Measurements from ENCODE around the gene BCAS3.
"Not testable (repeated sequence)": the region's sequence is repeated elsewhere in the genome, so short reads cannot be mapped to it uniquely, and the experiment has no call there.

Gene BCAS3

DNA sequence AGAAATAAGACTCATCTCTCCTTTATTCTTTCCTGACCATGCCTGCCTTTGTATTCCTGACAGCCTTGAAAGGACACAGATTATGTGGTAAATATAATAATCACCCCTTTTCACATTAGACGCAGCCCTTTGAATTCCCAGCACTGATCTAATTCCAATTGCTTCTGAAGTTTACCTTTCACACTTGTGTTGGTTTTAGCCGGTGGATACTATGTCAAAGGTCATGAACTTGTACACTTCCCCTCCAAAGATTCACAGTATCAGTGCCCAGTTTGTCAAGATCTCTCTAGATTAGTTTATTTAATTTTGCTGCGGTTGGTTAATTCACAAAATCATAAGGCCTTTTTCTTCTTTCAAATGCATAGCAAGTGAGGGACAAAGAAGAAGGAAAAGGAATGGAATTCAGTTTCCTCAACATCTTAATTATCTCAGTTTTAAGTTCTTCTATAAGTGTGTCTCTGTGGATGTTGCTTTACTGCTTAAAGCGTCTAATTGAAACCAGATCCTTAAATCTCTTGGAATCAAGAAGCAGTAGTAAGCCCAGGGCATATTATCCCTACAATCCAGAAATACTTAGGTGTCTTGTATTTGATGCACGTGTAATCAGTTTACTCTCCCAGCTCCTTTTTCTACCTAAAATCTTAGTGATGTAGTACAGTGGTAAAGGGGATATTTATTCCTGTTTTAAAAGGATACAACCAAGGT lies 547.7 kb downstream of the BCAS3 start:
- DNase-seq (ENCODE audit: low read depth), result no peak

DNA sequence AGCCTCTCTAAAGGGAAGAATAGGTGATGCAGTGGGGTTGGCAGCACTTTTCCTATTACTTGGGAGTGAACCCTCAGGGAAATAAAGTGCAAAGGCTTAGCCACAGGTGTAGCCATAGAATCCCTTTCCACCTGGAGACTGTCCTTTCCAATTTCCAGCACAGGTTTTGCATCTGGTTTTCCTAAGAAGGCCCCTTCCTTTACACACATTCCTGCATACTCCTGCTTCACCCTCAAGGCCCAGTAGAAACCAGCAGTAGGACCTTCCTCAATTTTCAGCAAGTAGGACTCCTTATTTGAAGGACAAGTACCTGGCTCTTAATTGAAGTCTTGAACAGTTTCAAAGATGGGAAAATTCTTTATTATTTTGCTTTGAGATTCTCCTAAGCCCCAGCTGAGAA lies 550.2 kb downstream of the BCAS3 start:
- DNase-seq (ENCODE audit: low read depth), result no peak

DNA sequence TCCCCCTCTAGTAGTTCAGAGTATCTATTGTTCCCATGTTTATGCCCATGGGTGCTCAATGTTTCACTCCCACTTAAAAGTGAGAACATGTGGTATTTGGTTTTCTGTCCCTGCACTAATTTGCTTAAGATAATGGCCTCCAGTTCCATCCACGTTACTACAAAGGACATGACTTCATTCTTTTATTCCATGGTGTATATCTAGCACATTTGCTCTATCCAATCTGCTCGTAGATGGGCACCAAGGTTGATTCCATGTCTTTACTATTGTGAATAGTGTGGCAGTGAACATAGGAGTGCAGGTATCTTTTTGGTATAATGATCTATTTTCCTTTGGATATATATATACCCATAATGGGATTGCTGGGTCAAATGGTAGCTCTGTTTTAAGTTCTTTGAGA lies 552.8 kb downstream of the BCAS3 start:
- no peak for DNase-seq (ENCODE audit: low read depth)

GRCh38 chr17:61230972-61231820 lies 553.5 kb downstream of the BCAS3 start:
- no peak for DNase-seq (ENCODE audit: low read depth)

DNA sequence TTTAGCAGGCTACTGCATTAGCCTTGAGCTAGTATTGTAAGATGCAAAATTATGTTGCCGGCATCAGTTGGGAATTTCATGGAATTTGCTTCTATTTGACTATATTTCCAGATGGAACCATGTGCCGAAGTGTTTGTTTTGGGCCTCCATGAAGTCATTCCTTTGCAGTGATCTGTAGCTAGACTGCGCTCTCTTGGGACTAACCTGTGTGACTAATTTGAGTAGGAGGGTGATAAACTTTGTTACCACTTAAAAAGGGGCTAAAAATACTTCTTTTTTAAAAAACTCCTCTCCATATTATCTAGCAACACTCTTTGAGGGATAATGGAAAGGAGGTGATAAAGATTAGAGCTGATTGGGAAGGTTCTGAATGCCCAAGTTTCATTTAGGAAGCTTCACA lies 555.2 kb downstream of the BCAS3 start:
- DNase-seq (ENCODE audit: low read depth), result no peak

DNA sequence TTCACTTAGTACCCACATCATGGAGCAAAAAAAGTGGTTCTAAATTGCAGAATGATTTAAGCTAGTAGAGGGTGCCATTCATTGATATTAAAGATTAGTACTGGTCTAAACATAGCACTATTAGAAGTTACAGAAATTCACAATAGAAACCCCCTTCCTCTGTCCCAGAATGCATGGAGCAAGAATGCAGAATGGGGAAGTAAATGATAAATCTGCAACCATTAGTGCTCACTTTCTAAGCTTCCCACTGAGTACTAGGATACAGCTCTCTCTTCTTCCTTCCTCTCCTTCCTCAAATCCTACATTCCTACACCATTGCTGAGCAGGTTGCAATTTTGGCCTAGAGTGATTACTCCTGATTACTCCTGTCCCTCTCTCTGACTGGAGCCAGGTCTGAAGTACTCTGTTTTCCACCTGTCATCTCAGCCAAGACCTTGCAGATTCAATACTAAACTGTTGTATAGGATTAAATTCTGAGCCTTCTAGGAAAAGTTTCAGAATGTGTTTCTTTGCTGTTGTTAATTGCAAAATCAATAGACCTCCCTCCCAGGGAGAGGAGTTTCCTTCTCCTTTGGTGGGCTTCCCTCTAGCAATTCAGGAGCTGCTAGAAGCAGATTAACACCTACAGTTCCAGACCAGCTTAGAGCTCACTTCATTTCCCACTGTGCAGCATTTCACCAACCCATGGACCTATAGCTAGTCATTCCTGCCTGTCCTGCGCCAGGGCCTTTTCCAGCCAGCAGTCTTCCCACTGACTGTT lies 556.5 kb downstream of the BCAS3 start:
- no peak for DNase-seq (ENCODE audit: low read depth)

DNA sequence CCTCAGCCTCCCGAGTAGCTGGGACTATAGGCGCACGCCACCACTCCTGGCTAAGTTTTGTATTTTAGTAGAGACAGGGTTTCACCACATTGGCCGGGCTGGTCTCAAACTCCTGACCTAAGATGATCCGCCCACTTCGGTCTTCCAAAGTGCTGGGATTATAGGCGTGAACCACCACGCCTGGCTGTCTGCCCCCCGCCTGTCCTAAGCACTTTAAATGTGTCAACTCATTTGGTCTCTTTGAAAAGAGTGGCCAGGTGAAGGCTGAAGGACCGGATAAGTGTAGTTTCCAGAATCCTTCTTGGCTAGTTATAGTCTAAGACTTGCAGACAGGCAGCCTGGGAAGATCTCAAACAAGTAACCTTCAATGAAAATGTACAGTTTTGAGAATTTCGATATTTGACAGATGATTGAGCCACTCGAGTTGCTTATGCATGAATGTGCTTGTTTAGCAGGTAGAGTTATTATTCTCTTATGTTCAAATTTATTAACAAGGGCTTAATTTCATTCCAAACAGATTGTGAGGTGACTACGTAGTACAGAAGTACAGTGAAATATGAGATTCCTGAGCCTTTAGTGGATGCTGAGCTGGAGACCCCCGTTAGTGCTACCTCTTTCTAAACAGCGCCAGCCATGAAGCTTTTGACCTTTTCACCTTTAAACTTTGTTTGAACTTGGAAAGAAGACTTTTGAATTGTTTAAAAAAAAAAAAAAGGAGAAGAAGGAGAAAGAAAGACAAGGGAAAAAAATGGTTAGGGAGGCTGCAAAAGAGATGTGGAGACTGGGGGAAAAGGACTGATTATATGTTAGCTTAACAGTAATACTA lies 557.6 kb downstream of the BCAS3 start:
- no peak for DNase-seq (ENCODE audit: low read depth)

DNA sequence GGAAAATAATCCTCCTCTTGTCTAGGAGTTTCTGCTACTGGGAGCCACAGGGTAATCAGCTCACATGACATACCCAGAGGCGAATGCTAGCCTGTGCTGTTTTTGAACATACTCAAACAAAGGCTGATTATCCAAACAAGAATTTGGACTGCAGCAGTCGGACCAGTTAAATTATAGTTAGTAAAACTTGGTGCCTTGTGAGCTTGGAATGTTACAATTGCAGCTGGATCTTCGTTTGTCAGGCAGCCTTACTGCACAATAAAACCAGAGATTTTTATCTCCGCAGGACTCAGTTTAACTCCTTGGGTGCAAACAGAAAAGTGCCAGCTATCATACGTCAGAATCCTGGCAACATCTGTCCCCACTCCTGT lies 558.2 kb downstream of the BCAS3 start:
- no peak for DNase-seq (ENCODE audit: low read depth)

GRCh38 chr17:61237275-61237674 lies 559.6 kb downstream of the BCAS3 start:
- DNase-seq (ENCODE audit: low read depth), result no peak

DNA sequence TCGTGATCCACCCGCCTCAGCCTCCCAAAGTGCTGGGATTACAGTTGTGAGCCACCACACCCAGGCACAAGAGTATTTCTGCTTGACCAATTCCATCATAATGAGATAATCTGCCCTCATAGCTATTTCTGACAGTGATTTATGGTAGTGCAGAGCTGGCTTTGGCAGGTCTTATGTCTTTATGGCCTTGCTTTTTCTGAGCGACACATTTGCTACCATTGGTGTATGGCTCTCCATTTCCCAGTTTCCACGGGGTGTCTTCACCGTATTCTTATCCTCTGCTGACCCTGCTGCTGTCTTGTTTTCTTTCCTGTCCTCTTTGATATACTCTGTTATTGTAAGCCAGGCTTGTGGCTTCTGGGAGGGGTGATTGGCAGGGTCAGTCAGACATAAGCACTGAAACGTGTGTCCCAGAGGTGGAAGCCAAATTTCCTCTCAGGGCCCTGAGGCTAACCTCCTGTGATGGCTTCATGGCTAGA lies 560.8 kb downstream of the BCAS3 start:
- no peak for DNase-seq (ENCODE audit: low read depth)

DNA sequence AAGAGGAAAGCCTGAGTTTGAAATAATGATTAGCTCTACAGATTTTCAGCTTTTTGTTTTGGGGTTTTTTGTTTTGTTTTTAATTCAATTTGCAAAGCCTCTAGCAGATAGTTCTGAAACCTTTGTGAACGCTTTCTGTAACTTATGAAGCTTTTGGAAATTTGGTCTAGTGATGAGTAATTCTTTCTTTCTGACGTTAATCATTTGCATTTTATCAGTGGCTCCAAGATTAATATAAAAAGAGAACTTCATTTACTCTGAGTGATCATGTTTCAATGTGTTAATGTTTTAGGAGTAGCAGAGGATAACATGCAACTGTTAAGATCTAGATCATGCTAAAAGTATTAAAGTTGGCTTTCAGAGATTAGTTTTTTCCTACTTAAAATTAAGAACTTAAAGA lies 561.7 kb downstream of the BCAS3 start:
- DNase-seq (ENCODE audit: low read depth), result no peak

DNA sequence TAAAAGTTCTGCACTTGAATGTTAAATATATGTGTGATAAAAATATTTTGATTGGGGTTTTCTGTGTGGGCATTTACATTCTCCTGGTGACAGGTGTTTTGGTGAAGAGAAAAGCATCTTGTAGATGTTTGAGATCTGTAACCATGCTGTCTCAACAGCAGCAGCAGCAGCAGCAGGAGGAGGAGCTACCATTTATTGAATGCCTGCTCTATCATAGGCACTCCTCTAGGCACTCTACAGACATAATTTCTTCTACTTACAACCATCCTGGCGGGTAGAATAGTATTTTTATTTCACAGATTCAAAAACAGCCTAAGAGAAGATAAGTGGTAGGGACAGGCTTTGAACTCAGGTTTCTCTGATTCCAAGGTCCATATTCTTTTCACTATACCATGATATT lies 562.3 kb downstream of the BCAS3 start:
- DNase-seq (ENCODE audit: low read depth), result no peak

DNA sequence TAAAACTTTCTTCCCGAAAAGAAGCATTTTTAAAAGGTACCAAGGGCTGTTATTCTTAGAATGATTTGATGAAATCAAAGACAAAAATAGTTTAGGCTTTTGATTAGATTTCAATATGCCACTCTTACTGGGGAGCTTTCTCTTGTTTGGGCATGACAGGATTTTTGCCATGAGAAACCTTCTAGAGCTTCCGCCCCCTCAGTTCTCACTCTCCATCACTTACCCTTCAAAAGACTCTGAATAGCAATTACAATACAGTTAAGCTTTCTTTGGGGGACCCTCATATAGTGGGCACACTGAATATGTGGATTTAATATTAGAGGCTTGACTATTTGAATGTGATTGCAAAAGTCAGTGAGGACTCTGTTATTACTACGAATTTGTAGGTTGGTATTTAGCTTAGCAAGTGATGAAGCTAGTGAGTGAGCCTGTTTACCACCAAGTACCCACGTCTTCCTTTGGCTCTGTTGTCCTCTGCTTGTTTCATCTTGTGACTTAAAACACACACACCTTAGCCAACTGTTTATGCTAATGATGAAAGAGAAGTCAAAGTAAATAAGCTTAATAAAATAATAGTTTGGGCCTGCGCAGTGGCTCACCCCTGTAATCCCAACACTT lies 563.3 kb downstream of the BCAS3 start:
- DNase-seq (ENCODE audit: low read depth), result no peak

DNA sequence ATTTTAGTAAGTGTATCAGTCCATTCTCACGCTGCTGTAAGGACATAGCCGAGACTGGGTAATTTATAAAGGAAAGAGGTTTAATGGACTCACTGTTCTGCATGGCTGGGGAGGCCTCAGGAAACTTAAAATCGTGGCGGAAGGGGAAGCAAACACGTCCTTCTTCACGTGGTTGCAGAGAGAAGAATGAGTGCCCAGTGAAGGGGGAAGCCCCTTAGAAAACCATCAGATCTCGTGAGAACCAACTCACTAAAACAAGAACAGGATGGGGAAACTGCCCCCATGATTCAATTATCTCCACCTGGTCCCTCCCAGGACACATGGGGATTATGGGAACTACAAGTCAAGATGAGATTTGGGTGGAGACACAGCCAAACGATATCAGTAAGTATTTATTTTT lies 567.3 kb downstream of the BCAS3 start:
- not testable (repeated sequence) for DNase-seq (ENCODE audit: low read depth)

- no peak for DNase-seq (ENCODE audit: low read depth)
Observed at GRCh38 chr17:61245706-61246135, 568.1 kb downstream of the BCAS3 start.

GRCh38 chr17:61247439-61247838 lies 569.8 kb downstream of the BCAS3 start:
- DNase-seq (ENCODE audit: low read depth), result no peak

GRCh38 chr17:61248399-61248798 lies 570.7 kb downstream of the BCAS3 start:
- DNase-seq (ENCODE audit: low read depth), result no peak

GRCh38 chr17:61249649-61250299 lies 572.1 kb downstream of the BCAS3 start:
- DNase-seq (ENCODE audit: low read depth), result no peak

DNA sequence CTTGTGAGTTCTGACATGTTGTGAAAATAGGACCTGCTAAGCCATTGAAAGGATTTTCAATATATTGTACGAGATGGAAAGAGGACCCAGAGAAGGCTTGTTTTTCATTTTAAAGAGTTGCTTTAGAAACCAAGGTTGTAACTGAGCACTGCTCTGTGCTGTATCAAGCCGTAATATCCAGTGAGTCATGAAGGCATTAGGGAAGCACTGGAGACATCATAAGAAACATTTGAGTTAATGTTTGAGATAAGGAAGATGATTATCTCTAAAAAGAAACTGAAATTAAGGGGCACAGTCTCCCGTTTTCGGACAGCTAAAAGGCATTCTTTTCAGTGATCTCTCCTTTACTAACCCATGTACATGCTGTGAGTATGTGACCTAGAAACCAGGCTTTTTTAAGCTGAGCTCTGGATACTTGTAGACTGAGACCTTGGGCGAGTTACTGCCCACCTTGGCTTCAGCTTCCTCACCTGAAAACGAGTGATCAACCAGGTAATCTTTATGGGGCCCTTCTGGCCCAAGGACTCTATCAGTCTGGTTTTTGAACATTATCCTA lies 572.8 kb downstream of the BCAS3 start:
- no peak for DNase-seq (ENCODE audit: low read depth)

Data from HS-27A (cell line).